ENCODE results near the gene WDFY4. TPM values are rescaled to one million over a fixed set of nuclear protein-coding genes. Genes with fewer than 3 reads are reported as not detected.

The WDFY4 gene
- total RNA-seq, 1 experiment from 2014 or later = 0.22 TPM

- Histone ChIP-seq H3K27ac (ENCODE audit: low read depth, low read length) (no peak overlapping the region), H3K79me2 (ENCODE audit: insufficient read depth, low read length) (no peaks in the 10 kb centered on the region), H3K27me3 (ENCODE audit: insufficient read depth, low read length) (peaks cover 18% of the 10 kb centered on the region; the same call in 1 of the 2 replicates), H3K4me2 (ENCODE audit: low read length) (no peak overlapping the region), H3K4me3 (replicated peaks in 1 of 2; ENCODE audit: low read depth in 1 of 2, low read length in 2 of 2) (no peak overlapping the region), H3K4me1 (ENCODE audit: control insufficient read depth in 1 of 2, insufficient read depth in 2 of 2, low read length in 2 of 2) (no peaks in the 10 kb centered on the region), H4K20me1 (ENCODE audit: insufficient read depth) (no peaks in the 10 kb centered on the region), H3K9me2 (ENCODE audit: insufficient read depth) (no peaks in the 10 kb centered on the region), H3K9ac (ENCODE audit: low read length) (no peak overlapping the region), H3K36me3 (ENCODE audit: control insufficient read depth in 1 of 2, insufficient read depth in 2 of 2, low read length in 2 of 2) (no peaks in the 10 kb centered on the region), H3K9me3 (ENCODE audit: control insufficient read depth in 1 of 2, insufficient read depth in 1 of 2, low read depth in 1 of 2, low read length in 2 of 2) (no peaks in the 10 kb centered on the region), H2AFZ (ENCODE audit: low read depth, low read length, poor library complexity, severe bottlenecking) (no peak overlapping the region)
- intact Hi-C loops (cut with micrococcal nuclease) = no loop called here
- BruUV-seq (replicated peaks) = no TSS peak
- CTCF ChIA-PET = no interaction called here
- RAD21 ChIA-PET (ENCODE audit: low non-redundant PET in 1 of 2, low total read pairs in 2 of 2, uncharacterized antibody in 2 of 2, unreplicated experiment in 2 of 2) = no interaction called here
- no peak for ATAC-seq
- no peak for DNase-seq (ENCODE audit: low read depth, low spot score)
- TF ChIP-seq EGR1 (IDR thresholded peaks at IDR 0.05; ENCODE audit: low read depth) (no peak), SP1 (IDR thresholded peaks at IDR 0.05; ENCODE audit: low read depth) (no peak), ATF3 (IDR thresholded peaks at IDR 0.05) (no peak), POLR2AphosphoS5 (IDR thresholded peaks at IDR 0.05; ENCODE audit: low read depth, low read length) (no peak), ZBTB33 (IDR thresholded peaks at IDR 0.05; ENCODE audit: extremely low read depth, insufficient replicate concordance, low read length) (no peak), RAD21 (IDR thresholded peaks at IDR 0.05; ENCODE audit: low read depth) (no peak), REST (IDR thresholded peaks at IDR 0.05; ENCODE audit: low read depth) (no peak)
- POLR2A ChIA-PET = no interaction called here
Measured at GRCh38 chr10:48946891-48947500, 262.3 kb downstream of the WDFY4 start.
